Measurements from ENCODE around the gene SMIM35. TPM values are rescaled to one million over a fixed set of nuclear protein-coding genes. Genes with fewer than 3 reads are reported as not detected.

SMIM35 gene
- total RNA-seq, 1 donor from 2014 or later: not detected

DNA sequence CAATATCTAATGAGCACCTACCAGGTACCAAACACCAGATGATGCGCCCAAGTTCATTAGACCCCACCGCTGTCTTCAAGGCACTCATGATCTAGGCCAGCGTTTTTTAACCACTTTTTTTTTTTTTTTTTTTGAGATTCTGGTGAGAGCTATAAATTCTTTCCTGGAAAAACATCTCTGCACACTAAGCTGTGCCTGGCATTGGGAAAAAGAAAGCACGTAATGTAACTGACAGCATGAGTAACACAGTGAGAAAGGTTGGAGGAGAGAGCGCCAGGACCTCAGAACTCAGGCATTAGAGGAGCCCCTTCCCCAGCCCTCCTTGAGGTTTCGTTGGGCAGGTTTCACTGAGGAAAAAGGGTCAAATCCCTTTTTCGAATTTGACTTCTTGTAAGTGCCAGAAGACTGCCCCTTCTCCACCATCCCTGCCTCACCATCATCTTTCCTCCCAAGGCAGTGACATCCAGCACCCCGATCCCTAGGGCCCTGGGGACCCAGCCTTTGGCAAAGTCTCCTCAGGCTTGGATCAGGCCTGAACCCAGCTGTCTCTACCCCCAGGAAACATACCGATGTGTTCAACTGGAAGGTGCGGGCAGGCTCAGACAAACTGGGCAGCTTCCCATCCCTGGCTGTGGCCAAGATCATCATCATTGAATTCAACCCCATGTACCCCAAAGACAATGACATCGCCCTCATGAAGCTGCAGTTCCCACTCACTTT, 26.1 kb upstream of the SMIM35 start:
- H3K27me3 ChIP-seq (ENCODE audit: control insufficient read depth, insufficient read depth, low read length): peaks cover 5% of the 10 kb centered on the region
- DNase-seq (ENCODE audit: low read depth): no peak
- H3K4me3 ChIP-seq (ENCODE audit: low read depth, low read length): no peak overlapping the region
- H3K36me3 ChIP-seq (ENCODE audit: control insufficient read depth, insufficient read depth, low read length): no peaks in the 10 kb centered on the region
- TF ChIP-seq, protein P1, sequence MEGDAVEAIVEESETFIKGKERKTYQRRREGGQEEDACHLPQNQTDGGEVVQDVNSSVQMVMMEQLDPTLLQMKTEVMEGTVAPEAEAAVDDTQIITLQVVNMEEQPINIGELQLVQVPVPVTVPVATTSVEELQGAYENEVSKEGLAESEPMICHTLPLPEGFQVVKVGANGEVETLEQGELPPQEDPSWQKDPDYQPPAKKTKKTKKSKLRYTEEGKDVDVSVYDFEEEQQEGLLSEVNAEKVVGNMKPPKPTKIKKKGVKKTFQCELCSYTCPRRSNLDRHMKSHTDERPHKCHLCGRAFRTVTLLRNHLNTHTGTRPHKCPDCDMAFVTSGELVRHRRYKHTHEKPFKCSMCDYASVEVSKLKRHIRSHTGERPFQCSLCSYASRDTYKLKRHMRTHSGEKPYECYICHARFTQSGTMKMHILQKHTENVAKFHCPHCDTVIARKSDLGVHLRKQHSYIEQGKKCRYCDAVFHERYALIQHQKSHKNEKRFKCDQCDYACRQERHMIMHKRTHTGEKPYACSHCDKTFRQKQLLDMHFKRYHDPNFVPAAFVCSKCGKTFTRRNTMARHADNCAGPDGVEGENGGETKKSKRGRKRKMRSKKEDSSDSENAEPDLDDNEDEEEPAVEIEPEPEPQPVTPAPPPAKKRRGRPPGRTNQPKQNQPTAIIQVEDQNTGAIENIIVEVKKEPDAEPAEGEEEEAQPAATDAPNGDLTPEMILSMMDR (IDR thresholded peaks at IDR 0.05; ENCODE audit: insufficient read depth, low read length, poor library complexity, severe bottlenecking): no peak

DNA sequence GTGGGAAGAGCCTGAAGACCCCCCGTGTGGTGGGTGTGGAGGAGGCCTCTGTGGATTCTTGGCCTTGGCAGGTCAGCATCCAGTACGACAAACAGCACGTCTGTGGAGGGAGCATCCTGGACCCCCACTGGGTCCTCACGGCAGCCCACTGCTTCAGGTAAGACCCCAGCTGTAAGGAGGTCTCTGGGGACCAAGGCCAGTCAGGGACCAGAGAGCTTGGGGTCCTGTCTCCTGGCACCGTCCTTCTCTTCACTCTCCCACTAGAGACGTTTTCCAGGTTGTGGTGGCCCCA, 24.9 kb upstream of the SMIM35 start:
- Histone ChIP-seq H3K27me3 (ENCODE audit: control insufficient read depth, insufficient read depth, low read length) (no peaks in the 10 kb centered on the region), H3K36me3 (ENCODE audit: control insufficient read depth, insufficient read depth, low read length) (no peaks in the 10 kb centered on the region), H3K4me3 (ENCODE audit: low read depth, low read length) (no peak overlapping the region)
- TF ChIP-seq, protein P1 (IDR thresholded peaks at IDR 0.05; ENCODE audit: insufficient read depth, low read length, poor library complexity, severe bottlenecking): no peak
- no peak for DNase-seq (ENCODE audit: low read depth)

DNA sequence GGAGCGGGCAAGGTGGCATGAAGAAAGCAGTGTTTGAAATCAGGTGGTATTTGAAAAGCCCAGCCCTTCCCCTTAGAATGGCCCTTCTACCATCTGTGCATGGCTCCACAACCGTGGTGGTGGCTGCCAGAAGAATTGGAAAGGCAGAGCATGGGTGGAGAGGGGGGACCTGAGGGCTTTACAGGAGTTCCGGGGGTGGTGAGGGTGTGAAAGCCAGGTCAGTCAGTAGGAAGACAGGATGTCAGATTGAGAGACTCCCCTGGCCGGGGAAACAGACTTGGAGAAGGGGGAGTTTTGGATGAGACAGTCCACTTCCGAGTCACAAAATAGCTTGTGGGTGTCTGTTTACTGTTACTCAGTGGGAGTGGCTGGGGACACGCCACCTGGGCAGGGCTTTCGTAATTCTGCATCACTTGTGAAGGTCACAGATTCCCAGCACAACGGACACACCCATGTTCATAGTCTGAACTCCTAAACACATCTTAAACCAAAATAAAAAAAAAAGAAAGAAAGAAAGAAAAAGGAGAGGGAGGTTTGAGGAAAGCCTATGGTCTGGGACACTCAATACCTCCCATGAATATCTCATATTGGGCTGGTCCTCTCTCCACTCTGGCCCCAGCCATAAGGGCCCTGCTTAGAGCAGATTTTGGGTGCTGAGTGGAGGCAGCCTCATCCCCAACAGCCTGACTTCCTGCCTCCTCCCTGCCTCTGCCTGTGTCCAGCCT, 24.4 kb upstream of the SMIM35 start:
- H3K4me3 ChIP-seq (ENCODE audit: low read depth, low read length): no peak overlapping the region
- TF ChIP-seq, protein P1 (IDR thresholded peaks at IDR 0.05; ENCODE audit: insufficient read depth, low read length, poor library complexity, severe bottlenecking): no peak
- H3K36me3 ChIP-seq (ENCODE audit: control insufficient read depth, insufficient read depth, low read length): no peaks in the 10 kb centered on the region
- DNase-seq (ENCODE audit: low read depth): no peak
- H3K27me3 ChIP-seq (ENCODE audit: control insufficient read depth, insufficient read depth, low read length): no peaks in the 10 kb centered on the region

DNA sequence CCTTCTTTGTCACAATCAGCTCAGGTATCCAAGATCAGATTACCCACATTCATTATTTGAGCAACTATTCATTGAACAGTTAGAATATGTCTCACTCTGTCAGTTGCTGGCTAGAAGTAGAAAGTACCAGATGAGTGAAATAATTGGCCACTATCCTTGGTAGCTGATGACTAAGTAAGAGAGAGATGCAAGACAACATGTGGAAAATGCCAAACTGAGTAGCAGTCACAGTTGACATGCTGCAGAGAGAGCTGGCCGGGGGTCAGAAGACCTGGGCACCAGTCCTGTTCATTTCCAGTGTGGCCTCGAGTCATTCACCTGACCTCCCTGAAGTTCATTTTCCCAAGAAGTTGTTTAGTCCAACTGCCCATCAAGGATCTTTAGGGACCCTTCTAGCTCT, 22.5 kb upstream of the SMIM35 start:
- Histone ChIP-seq H3K36me3 (ENCODE audit: control insufficient read depth, insufficient read depth, low read length) (no peaks in the 10 kb centered on the region), H3K27me3 (ENCODE audit: control insufficient read depth, insufficient read depth, low read length) (no peaks in the 10 kb centered on the region), H3K4me3 (ENCODE audit: low read depth, low read length) (no peak overlapping the region)
- TF ChIP-seq, protein P1 (IDR thresholded peaks at IDR 0.05; ENCODE audit: insufficient read depth, low read length, poor library complexity, severe bottlenecking): no peak
- DNase-seq (ENCODE audit: low read depth): no peak

DNA sequence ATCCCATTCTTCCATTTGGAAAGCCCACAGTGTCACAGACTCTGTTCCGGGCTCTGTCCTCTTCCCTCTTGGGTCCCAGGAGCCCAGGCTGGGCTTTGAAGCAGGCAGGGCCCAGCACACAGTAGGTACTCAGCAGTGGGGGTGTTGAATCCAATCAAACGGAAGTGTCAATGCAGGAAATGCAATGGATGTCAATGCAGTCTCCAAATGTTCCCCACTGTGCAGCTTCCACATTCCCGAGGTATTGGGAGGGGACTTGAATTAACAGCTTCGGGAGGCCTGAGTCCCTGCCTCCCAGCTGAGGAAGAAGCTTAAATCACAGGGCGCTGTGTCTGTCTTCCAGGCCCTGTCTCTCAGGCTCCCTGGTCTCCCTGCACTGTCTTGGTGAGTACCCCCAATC, 21.8 kb upstream of the SMIM35 start:
- DNase-seq (ENCODE audit: low read depth): no peak
- H3K27me3 ChIP-seq (ENCODE audit: control insufficient read depth, insufficient read depth, low read length): no peaks in the 10 kb centered on the region
- TF ChIP-seq, protein P1 (IDR thresholded peaks at IDR 0.05; ENCODE audit: insufficient read depth, low read length, poor library complexity, severe bottlenecking): no peak
- no peaks in the 10 kb centered on the region for H3K36me3 ChIP-seq (ENCODE audit: control insufficient read depth, insufficient read depth, low read length)
- no peak overlapping the region for H3K4me3 ChIP-seq (ENCODE audit: low read depth, low read length)

All from kidney epithelial cell (primary cell).